GM12878 (cell line): ENCODE measurements around the gene RAPGEF1.

Experiments
- ATF2 ChIP-seq: IDR thresholded peaks from 2 replicates; pipeline ENCODE4 v1.6.1; 2012; ENCODE audit warnings: low read length, inconsistent platforms
- FOXK2 ChIP-seq: fragments of 450-650 bp; IDR thresholded peaks from 2 replicates; pipeline ENCODE4 v1.6.1; 2017; ENCODE audit warnings: mild to moderate bottlenecking, moderate library complexity
- HDAC2 ChIP-seq: fragments of 200-600 bp; sonication (generic); IDR thresholded peaks from 2 replicates; pipeline ENCODE4 v1.6.1; 2017
- IRF3 ChIP-seq: fragments of 450-650 bp; IDR thresholded peaks from 2 replicates; pipeline ENCODE4 v1.6.1; 2014; ENCODE audit warnings: mild to moderate bottlenecking
- POLR2A ChIP-seq: IDR thresholded peaks from 2 replicates; pipeline ENCODE4 v1.6.1; 2011; ENCODE audit warnings: low read depth, mild to moderate bottlenecking, low read length
- POLR2AphosphoS5 ChIP-seq: IDR thresholded peaks from 2 replicates; pipeline ENCODE4 v1.6.1; 2011; ENCODE audit warnings: mild to moderate bottlenecking, low read length, inconsistent platforms
- TF ChIP-seq, protein P1 (sequence below): fragments of 450-650 bp; IDR thresholded peaks from 2 replicates; pipeline ENCODE4 v1.6.1; 2017; ENCODE audit warnings: mild to moderate bottlenecking, moderate library complexity
- TF ChIP-seq, protein P2 (sequence below), 3 experiments: IDR thresholded peaks in 2 of 3; conservative IDR thresholded peaks in 1 of 3; 2 replicates each; pipeline ENCODE4 v1.5.1; 2011; ENCODE audit warnings: low read depth in 3 of 3, low read length in 3 of 3, mild to moderate bottlenecking in 3 of 3, control low read depth in 2 of 3, moderate library complexity in 2 of 3, inconsistent platforms in 1 of 3, mixed read lengths in 1 of 3; ENCODE audit not compliant: control insufficient read depth in 2 of 3, insufficient read depth in 1 of 3; ENCODE audit errors: extremely low read depth in 1 of 3

GRCh38 chr9:131590907-131591844 lies 148.7 kb downstream of the RAPGEF1 start:
- TF ChIP-seq, protein P1, sequence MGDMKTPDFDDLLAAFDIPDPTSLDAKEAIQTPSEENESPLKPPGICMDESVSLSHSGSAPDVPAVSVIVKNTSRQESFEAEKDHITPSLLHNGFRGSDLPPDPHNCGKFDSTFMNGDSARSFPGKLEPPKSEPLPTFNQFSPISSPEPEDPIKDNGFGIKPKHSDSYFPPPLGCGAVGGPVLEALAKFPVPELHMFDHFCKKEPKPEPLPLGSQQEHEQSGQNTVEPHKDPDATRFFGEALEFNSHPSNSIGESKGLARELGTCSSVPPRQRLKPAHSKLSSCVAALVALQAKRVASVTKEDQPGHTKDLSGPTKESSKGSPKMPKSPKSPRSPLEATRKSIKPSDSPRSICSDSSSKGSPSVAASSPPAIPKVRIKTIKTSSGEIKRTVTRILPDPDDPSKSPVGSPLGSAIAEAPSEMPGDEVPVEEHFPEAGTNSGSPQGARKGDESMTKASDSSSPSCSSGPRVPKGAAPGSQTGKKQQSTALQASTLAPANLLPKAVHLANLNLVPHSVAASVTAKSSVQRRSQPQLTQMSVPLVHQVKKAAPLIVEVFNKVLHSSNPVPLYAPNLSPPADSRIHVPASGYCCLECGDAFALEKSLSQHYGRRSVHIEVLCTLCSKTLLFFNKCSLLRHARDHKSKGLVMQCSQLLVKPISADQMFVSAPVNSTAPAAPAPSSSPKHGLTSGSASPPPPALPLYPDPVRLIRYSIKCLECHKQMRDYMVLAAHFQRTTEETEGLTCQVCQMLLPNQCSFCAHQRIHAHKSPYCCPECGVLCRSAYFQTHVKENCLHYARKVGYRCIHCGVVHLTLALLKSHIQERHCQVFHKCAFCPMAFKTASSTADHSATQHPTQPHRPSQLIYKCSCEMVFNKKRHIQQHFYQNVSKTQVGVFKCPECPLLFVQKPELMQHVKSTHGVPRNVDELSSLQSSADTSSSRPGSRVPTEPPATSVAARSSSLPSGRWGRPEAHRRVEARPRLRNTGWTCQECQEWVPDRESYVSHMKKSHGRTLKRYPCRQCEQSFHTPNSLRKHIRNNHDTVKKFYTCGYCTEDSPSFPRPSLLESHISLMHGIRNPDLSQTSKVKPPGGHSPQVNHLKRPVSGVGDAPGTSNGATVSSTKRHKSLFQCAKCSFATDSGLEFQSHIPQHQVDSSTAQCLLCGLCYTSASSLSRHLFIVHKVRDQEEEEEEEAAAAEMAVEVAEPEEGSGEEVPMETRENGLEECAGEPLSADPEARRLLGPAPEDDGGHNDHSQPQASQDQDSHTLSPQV, result no peak
- TF ChIP-seq IRF3 (no peak), ATF2 (no peak), HDAC2 (no peak), POLR2A (0 out of 2 replicates have a peak, but pooled peaks have one; percentile 53), FOXK2 (no peak), POLR2AphosphoS5 (no peak; the same call in 1 of the 2 replicates)
- TF ChIP-seq, protein P2, sequence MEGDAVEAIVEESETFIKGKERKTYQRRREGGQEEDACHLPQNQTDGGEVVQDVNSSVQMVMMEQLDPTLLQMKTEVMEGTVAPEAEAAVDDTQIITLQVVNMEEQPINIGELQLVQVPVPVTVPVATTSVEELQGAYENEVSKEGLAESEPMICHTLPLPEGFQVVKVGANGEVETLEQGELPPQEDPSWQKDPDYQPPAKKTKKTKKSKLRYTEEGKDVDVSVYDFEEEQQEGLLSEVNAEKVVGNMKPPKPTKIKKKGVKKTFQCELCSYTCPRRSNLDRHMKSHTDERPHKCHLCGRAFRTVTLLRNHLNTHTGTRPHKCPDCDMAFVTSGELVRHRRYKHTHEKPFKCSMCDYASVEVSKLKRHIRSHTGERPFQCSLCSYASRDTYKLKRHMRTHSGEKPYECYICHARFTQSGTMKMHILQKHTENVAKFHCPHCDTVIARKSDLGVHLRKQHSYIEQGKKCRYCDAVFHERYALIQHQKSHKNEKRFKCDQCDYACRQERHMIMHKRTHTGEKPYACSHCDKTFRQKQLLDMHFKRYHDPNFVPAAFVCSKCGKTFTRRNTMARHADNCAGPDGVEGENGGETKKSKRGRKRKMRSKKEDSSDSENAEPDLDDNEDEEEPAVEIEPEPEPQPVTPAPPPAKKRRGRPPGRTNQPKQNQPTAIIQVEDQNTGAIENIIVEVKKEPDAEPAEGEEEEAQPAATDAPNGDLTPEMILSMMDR (IDR thresholded peaks at IDR 0.05 in 2 of 3, conservative IDR thresholded peaks at IDR 0.05 in 1 of 3; ENCODE audit: control insufficient read depth in 2 of 3, extremely low read depth in 1 of 3, insufficient read depth in 1 of 3, low read depth in 3 of 3, low read length in 3 of 3), result peak; percentile 73 to 97 (median 86)
